T-helper 2 cell treated with Interferon-gamma antibody and Interleukin-4, amounts not matched to agents 100 ng/mL and 5 ng/mL, for 36 hours (primary cell): ENCODE results near the gene FGFR3. TPM values are rescaled to one million over a fixed set of nuclear protein-coding genes. Genes with fewer than 3 reads are reported as not detected.

Experiments
- intact Hi-C: fragments of 100-400 bp; cut with micrococcal nuclease; formaldehyde crosslinking; loops from one replicate; pipeline ENCODE4 v1.15.1; 2023
- total RNA-seq: library from RNA; stranded (reverse); gene quantifications from 2 replicates; pipeline ENCODE4 v1.2.3, GENCODE V29; 2022

FGFR3 gene
- total RNA-seq, 1 donor from 2014 or later = 0.91 TPM

DNA sequence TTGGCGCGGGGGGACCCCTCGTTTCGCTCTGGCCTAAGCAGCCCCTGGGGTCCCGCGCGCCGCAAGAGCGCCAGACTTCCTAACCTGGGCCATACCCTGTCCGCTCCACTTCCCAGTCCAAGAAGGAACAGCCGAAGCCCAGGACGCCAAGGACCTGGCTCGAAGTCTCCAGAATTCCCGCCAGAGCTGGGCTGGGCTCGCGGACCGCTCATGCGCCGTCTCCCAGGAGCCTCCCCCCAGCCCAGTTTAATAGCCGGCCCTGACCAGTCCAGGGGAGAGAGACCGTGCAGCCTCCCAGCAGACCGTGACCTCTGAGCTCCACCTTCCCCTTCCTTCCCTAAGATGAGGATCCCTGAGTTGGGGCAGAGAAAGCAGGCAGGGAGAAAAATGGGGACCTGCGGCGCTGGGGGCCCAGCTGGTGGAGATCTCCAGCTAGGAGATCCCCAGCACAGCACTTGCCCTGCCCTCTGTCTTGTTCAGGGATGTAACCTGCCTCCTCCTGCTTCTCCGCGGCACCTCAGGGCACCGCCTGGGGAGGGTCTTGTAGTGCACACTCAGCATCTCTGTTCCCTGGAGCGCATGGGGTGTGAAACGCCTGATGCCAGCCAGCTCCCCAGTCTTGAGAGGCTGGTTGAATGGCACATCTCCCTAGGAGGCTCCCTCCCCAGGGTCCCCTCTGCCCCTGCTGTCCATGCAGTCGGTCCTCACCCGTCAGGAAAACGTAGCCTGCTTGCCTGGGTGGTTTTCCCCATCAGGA is 64.0 kb downstream of the FGFR3 start:
- intact Hi-C loops = loop anchor here (1.0 to 10.0 kb wide), 6 partner anchors 13 to 561 kb away; partner anchors contain the start of genes CFAP99, SLBP, UVSSA and ZFYVE28

DNA sequence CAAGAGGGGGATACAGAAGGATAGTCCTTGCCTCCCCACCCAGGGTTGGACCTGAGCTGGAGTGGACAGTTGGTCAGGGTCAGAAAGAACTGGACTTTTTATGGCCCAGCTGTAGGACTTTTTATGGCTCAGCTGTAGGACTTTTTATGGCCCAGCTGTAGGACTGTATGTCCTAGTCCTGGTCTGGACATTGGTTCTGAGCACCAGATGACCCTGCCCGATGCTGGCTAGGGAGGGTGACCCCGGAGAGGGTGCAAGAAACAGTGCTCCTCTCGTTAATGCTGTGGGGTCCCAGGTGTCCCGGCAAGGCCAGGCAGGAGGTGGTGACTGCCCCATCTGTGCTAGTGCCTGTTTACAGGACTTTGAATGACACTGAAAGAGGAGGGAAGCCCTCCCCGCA is 64.8 kb downstream of the FGFR3 start:
- intact Hi-C loops = loop anchor here (5.0 to 10.0 kb wide), 2 partner anchors 283 to 511 kb away; partner anchors contain the start of gene UVSSA

Other genes with a start within 250 kb of the FGFR3 start
- gene FAM53A, start 109.0 kb upstream of the FGFR3 start, total RNA-seq = 0.95 and 2.7 TPM in 2 replicates
- gene SLBP, start 81.0 kb upstream of the FGFR3 start, total RNA-seq = 132 TPM in 2 replicates
- 21.5 and 23.6 TPM in 2 replicates for gene TMEM129, start 72.0 kb upstream of the FGFR3 start, total RNA-seq
- 220 and 221 TPM in 2 replicates for gene TACC3, start 71.8 kb upstream of the FGFR3 start, total RNA-seq
- 63.5 and 64.1 TPM in 2 replicates for gene LETM1, start 62.9 kb downstream of the FGFR3 start, total RNA-seq
- 237 and 238 TPM in 2 replicates for gene NSD2, start 78.1 kb downstream of the FGFR3 start, total RNA-seq
- gene NELFA, start 215.7 kb downstream of the FGFR3 start, total RNA-seq = 37.3 and 40.3 TPM in 2 replicates